Mucosa of gallbladder (tissue), 1 donor: ENCODE measurements around the gene RASAL1. TPM values are rescaled to one million over a fixed set of nuclear protein-coding genes. Genes with fewer than 3 reads are reported as not detected.

Experiments
- DNase-seq: peaks from one replicate; pipeline ENCODE4 v3.0.0-alpha.2; 2020; ENCODE audit warnings: low spot score
- total RNA-seq: library from RNA; stranded (reverse); gene quantifications from one replicate; pipeline ENCODE4 v1.2.1, GENCODE V29; 2021
- donor health status: DM: no; HTN: no; CAD: no.

Gene RASAL1
- total RNA-seq, 1 donor from 2014 or later = 0.92 TPM

GRCh38 chr12:113058553-113058952 lies 77.0 kb downstream of the RASAL1 start:
- DNase-seq = no peak

DNA sequence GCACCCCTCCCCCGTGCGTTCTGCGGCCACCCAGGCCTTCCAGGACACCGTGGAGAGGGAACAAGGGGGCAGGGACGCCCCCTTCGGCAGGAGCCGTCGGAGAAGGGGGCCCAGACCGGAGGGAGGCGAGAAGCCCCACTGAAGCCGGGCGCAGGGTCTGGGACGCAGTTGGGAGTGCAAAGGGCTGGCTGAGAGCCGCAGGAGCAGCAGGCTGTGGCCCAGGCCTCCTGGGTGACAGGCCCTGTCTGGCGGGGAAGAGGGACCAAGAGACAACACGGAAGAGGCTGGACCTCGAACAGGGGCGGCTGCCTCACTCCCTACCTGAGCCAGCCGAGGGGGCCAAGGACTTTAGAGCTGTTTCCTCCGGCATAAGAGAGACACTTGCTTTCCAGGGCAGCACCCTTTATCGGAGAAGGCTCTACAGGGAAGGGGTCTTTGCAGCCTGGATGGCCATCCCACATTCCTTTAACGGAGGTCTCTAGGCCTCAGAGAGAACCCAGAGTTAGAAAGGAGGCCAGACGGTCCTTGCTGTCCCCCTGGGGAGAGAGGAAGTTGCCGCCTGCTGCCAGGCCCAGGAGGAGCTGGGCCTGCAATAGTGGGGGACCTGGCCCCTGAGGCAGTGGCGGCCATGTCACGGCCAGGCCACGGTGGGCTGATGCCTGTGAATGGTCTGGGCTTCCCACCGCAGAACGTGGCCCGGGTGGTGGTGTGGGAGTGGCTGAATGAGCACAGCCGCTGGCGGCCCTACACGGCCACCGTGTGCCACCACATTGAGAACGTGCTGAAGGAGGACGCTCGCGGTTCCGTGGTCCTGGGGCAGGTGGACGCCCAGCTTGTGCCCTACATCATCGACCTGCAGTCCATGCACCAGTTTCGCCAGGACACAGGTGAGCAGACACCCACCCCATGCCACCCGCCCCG lies 77.7 kb downstream of the RASAL1 start:
- no peak for DNase-seq

GRCh38 chr12:113056631-113057488 lies 78.7 kb downstream of the RASAL1 start, which contains the start of gene DTX1:
TSS of gene DTX1 (plus strand) at chr12:113056730. CDS start at chr12:113058193, 1,463 bp downstream.
- DNase-seq = no peak

DNA sequence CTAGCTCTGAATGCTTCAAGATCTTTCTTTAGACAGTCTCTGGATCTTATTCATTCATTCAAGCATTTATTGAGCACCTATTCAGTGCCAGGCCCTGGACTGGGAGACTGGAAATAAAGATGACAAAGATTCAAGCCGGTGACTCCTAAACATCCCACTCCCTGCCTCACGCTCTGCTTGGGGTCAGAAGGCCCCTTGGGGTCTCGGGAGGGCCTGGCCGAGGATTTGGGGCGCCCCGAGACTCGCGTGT lies 79.3 kb downstream of the RASAL1 start:
- no peak for DNase-seq

- no peak for DNase-seq
Measured at GRCh38 chr12:113055594-113056380, 79.8 kb downstream of the RASAL1 start.

- DNase-seq = no peak
Measured at GRCh38 chr12:113054948-113055486, 80.5 kb downstream of the RASAL1 start.

DNA sequence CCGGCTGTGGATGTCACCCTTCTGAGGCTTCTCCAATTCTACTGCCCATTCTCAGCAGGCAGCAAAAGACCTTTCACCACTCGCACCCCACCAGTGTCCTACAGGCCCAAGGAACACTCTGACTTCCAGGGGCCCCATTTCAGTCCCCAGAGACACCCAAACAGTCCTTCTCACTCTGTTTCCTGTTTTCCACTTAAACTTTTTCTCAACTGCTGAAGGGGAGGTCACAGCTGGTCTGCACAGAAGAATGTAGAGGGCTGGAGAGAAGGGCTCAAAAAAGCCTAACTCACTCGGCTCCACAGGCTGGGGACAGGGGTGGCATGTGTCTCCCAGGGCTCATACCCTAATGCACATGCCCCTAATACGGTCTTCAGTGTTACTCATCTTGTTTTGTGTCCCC lies 83.2 kb downstream of the RASAL1 start:
- DNase-seq = no peak

DNA sequence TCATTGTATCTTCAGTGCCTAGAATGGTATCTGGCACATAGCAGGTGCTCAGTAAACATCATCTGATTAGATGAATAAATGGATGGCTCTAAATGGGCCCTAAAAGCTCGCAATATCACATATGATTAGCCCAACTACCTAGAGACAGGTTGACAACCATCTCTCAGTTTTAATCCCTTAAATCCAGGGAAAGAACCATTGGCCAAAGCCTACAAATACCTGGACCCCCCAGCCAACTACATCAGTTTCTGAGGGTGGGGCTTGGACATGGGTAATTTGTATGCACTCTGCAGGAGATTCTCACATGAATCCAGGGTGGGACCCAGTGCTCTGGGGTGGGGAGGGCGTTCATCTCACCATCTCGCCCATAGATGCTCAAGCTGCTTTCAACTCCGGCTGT lies 83.8 kb downstream of the RASAL1 start:
- no peak for DNase-seq

DNA sequence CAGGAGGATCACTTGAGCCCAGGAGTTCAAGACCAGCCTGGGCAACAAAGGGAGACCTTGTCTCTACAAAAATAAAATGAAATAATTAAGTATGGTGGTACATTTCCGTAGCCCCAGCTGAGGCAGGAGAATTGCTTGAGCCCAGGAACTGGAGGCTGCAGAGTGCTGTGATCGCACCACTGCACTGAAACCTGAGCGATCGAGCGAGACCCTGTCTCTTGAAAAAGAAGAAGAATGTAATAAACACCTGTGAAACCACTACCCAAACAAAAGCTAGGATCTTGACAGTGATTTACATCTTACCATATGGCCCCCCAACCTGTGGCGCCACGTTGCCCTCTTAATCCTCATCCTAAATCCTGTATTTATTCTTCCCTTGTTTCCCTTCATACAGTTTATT lies 84.8 kb downstream of the RASAL1 start:
- DNase-seq = no peak

- no peak for DNase-seq
Measured at GRCh38 chr12:113049976-113050742, 85.4 kb downstream of the RASAL1 start.

Other genes with a start within 250 kb of the RASAL1 start
- 27.9 TPM for gene OAS1, start 228.8 kb downstream of the RASAL1 start, total RNA-seq
- 11.9 TPM for gene OAS3, start 197.3 kb downstream of the RASAL1 start, total RNA-seq
- gene OAS2, start 157.2 kb downstream of the RASAL1 start, total RNA-seq = 5.8 TPM
- 4.1 TPM for gene DTX1, start 79.0 kb downstream of the RASAL1 start, total RNA-seq
- not detected for gene CFAP73, start 14.0 kb upstream of the RASAL1 start, total RNA-seq
- gene DDX54, start 49.7 kb upstream of the RASAL1 start, total RNA-seq = 55.9 TPM
- gene RITA1, start 50.0 kb upstream of the RASAL1 start, total RNA-seq = 21.5 TPM
- gene TPCN1, start 85.7 kb upstream of the RASAL1 start, total RNA-seq = 97.1 TPM
- gene SLC8B1, start 199.3 kb upstream of the RASAL1 start, total RNA-seq = 36.6 TPM
- gene PLBD2, start 222.8 kb upstream of the RASAL1 start, total RNA-seq = 39.5 TPM